Loucy (cell line): ENCODE measurements around the gene KCNIP3.

Source experiments
- CTCF ChIP-seq: fragments of 200-600 bp; sonication (generic); conservative IDR thresholded peaks from 2 replicates; pipeline ENCODE4 v1.5.1; 2014; ENCODE audit warnings: mild to moderate bottlenecking, antibody characterized with exemption, low read length
- EZH2phosphoT487 ChIP-seq: fragments of 200-600 bp; IDR thresholded peaks from 2 replicates; pipeline ENCODE4 v1.6.1; 2018; ENCODE audit warnings: antibody characterized with exemption, mild to moderate bottlenecking, moderate library complexity, borderline replicate concordance

DNA sequence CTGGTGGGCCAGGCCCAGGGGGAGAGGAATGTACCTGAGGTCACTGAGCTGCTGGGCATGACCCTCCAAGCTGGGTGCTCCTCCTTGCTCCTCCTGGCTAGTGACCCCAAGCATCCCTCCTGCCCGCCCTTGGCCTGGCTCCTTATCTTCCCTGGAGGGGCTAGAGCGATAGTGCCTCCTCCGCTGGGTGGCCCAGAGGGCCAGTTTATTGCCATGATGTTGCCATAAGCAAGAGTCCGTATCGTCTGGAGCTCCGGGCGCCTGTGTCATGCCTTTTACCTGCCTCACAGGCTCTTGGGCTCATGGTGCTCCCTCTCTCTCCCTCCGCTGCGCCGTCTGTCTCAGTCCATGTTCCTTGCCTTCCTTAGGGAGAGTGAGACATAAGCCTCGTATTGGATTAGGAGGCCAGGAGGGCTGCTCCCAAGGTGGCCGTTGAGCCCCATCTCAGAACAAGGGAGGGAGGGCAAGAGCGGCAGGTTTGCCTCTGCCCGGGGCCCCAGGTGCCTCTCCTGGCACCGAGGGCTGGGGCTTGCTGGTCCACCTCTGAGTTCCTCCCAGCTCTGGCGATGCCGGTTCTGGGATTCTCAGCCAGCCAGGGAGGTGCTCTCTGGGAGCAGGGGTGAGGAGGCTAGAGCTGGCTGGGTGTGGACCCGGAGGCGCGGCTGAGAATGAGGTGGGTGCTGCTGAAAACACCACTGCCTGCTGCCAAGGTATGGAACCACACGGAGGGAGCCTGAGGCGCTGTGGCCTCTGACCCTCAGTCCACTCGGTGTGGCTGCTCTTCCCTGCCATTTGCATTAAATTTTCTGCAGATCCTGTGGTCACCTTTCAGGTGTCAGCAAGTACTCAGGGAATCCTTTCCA is 22.6 kb downstream of the KCNIP3 start:
- no peak for TF ChIP-seq CTCF
- TF ChIP-seq EZH2phosphoT487, result no peak
